ENCODE measurements around the gene ADGRG7.

ADGRG7 gene

GRCh38 chr3:100732435-100732834, 123.0 kb downstream of the ADGRG7 start:
- Histone ChIP-seq H3K27me3 (ENCODE audit: control insufficient read depth, insufficient read depth, low read length) (no peaks in the 10 kb centered on the region), H3K9me3 (ENCODE audit: control insufficient read depth, low read depth, low read length) (no peaks in the 10 kb centered on the region), H3K9ac (ENCODE audit: low read length) (no peak overlapping the region), H3K4me3 (ENCODE audit: low read length) (no peak overlapping the region), H3K27ac (ENCODE audit: low read length) (no peak overlapping the region), H3K36me3 (ENCODE audit: control insufficient read depth, low read depth, low read length) (peaks cover 53% of the 10 kb centered on the region), H3K4me1 (ENCODE audit: control insufficient read depth, low read depth, low read length) (peaks cover 17% of the 10 kb centered on the region)

- H3K9ac ChIP-seq (ENCODE audit: low read length), result no peak overlapping the region
- no peaks in the 10 kb centered on the region for H3K27me3 ChIP-seq (ENCODE audit: control insufficient read depth, insufficient read depth, low read length)
- peaks cover 66% of the 10 kb centered on the region for H3K36me3 ChIP-seq (ENCODE audit: control insufficient read depth, low read depth, low read length)
- H3K9me3 ChIP-seq (ENCODE audit: control insufficient read depth, low read depth, low read length), result no peaks in the 10 kb centered on the region
- H3K4me1 ChIP-seq (ENCODE audit: control insufficient read depth, low read depth, low read length), result peaks cover 17% of the 10 kb centered on the region
- H3K27ac ChIP-seq (ENCODE audit: low read length), result no peak overlapping the region
- H3K4me3 ChIP-seq (ENCODE audit: low read length), result no peak overlapping the region
Observed at GRCh38 chr3:100737334-100737733, 127.9 kb downstream of the ADGRG7 start.

- H3K27ac ChIP-seq (ENCODE audit: low read length), result no peak overlapping the region
- peaks cover 73% of the 10 kb centered on the region for H3K36me3 ChIP-seq (ENCODE audit: control insufficient read depth, low read depth, low read length)
- H3K27me3 ChIP-seq (ENCODE audit: control insufficient read depth, insufficient read depth, low read length), result no peaks in the 10 kb centered on the region
- H3K9me3 ChIP-seq (ENCODE audit: control insufficient read depth, low read depth, low read length), result no peaks in the 10 kb centered on the region
- H3K4me3 ChIP-seq (ENCODE audit: low read length), result no peak overlapping the region
- H3K9ac ChIP-seq (ENCODE audit: low read length), result no peak overlapping the region
- H3K4me1 ChIP-seq (ENCODE audit: control insufficient read depth, low read depth, low read length), result peaks cover 4% of the 10 kb centered on the region
Observed at GRCh38 chr3:100740207-100740606, 130.8 kb downstream of the ADGRG7 start.

GRCh38 chr3:100743535-100743934, 134.1 kb downstream of the ADGRG7 start:
- peaks cover 84% of the 10 kb centered on the region for H3K36me3 ChIP-seq (ENCODE audit: control insufficient read depth, low read depth, low read length)
- H3K4me1 ChIP-seq (ENCODE audit: control insufficient read depth, low read depth, low read length), result no peaks in the 10 kb centered on the region
- H3K27me3 ChIP-seq (ENCODE audit: control insufficient read depth, insufficient read depth, low read length), result no peaks in the 10 kb centered on the region
- H3K9ac ChIP-seq (ENCODE audit: low read length), result no peak overlapping the region
- no peak overlapping the region for H3K27ac ChIP-seq (ENCODE audit: low read length)
- H3K4me3 ChIP-seq (ENCODE audit: low read length), result no peak overlapping the region
- H3K9me3 ChIP-seq (ENCODE audit: control insufficient read depth, low read depth, low read length), result no peaks in the 10 kb centered on the region

- peaks cover 84% of the 10 kb centered on the region for H3K36me3 ChIP-seq (ENCODE audit: control insufficient read depth, low read depth, low read length)
- no peaks in the 10 kb centered on the region for H3K9me3 ChIP-seq (ENCODE audit: control insufficient read depth, low read depth, low read length)
- no peak overlapping the region for H3K4me3 ChIP-seq (ENCODE audit: low read length)
- no peak overlapping the region for H3K9ac ChIP-seq (ENCODE audit: low read length)
- no peak overlapping the region for H3K27ac ChIP-seq (ENCODE audit: low read length)
- H3K27me3 ChIP-seq (ENCODE audit: control insufficient read depth, insufficient read depth, low read length), result no peaks in the 10 kb centered on the region
- no peaks in the 10 kb centered on the region for H3K4me1 ChIP-seq (ENCODE audit: control insufficient read depth, low read depth, low read length)
Observed at GRCh38 chr3:100744671-100745070, 135.3 kb downstream of the ADGRG7 start.

Data from iPS-18a (cell line).